HUES64 (cell line): ENCODE results near the gene OGT.
"Not testable (repeated sequence)": the region's sequence is repeated elsewhere in the genome, so short reads cannot be mapped to it uniquely, and the experiment has no call there.

Source experiments
- H3K27ac ChIP-seq: 2 replicates; pipeline ENCODE4 v1.7.0; 2013; ENCODE audit warnings: low read depth, low read length, inconsistent platforms
- H3K27me3 ChIP-seq: 2 replicates; pipeline ENCODE4 v1.6.1; 2013; ENCODE audit warnings: mild to moderate bottlenecking, low read length; ENCODE audit not compliant: insufficient read depth
- H3K36me3 ChIP-seq: 2 replicates; pipeline ENCODE4 v1.6.1; 2013; ENCODE audit warnings: mild to moderate bottlenecking, low read length; ENCODE audit not compliant: insufficient read depth
- H3K4me1 ChIP-seq: 2 replicates; pipeline ENCODE4 v1.6.1; 2013; ENCODE audit warnings: mild to moderate bottlenecking, low read length, moderate library complexity; ENCODE audit not compliant: insufficient read depth
- H3K4me3 ChIP-seq: 2 replicates; pipeline ENCODE4 v1.5.1; 2013; ENCODE audit warnings: mild to moderate bottlenecking, low read length, moderate library complexity
- H3K9ac ChIP-seq: 2 replicates; pipeline ENCODE4 v1.6.1; 2013; ENCODE audit warnings: mild to moderate bottlenecking, low read depth, low read length
- H3K9me3 ChIP-seq: 2 replicates; pipeline ENCODE4 v1.6.1; 2013; ENCODE audit warnings: low read depth, low read length; ENCODE audit not compliant: insufficient read depth
- WGBS: fragments of 150-250, 120-280 bp; methylation state at CpG from one replicate; pipeline ENCODE4 v1.1.7; 2013; ENCODE audit warnings: missing lambda C conversion rate; 5-methylcytosine and 5-hydroxymethylcytosine counted together

The OGT gene

GRCh38 chrX:71559773-71560172 is 26.9 kb downstream of the OGT start:
- peaks cover 98% of the 10 kb centered on the region for H3K36me3 ChIP-seq
- not testable (repeated sequence) for H3K4me1 ChIP-seq, H3K9ac ChIP-seq, H3K27ac ChIP-seq, H3K27me3 ChIP-seq, H3K9me3 ChIP-seq, H3K4me3 ChIP-seq
- 98% methylated on average over 4 of the region's 6 CpGs for WGBS

- H3K4me3 ChIP-seq, result no peak overlapping the region
- H3K27me3 ChIP-seq, result no peaks in the 10 kb centered on the region
- H3K4me1 ChIP-seq, result no peaks in the 10 kb centered on the region
- WGBS, result 100% methylated on average over 1 of the region's 1 CpG
- no peak overlapping the region for H3K9ac ChIP-seq
- peaks cover 93% of the 10 kb centered on the region for H3K36me3 ChIP-seq
- H3K9me3 ChIP-seq, result no peaks in the 10 kb centered on the region
- H3K27ac ChIP-seq, result no peak overlapping the region
Observed at GRCh38 chrX:71563921-71564320, 31.0 kb downstream of the OGT start.

- Histone ChIP-seq H3K9ac (no peak overlapping the region), H3K9me3 (no peaks in the 10 kb centered on the region), H3K36me3 (peaks cover 86% of the 10 kb centered on the region), H3K4me3 (no peak overlapping the region), H3K4me1 (no peaks in the 10 kb centered on the region), H3K27ac (no peak overlapping the region), H3K27me3 (no peaks in the 10 kb centered on the region)
- WGBS, result over 99% methylated on average over 7 of the region's 9 CpGs
Observed at GRCh38 chrX:71565474-71566041, 32.7 kb downstream of the OGT start.

- H3K27ac ChIP-seq, H3K9ac ChIP-seq, H3K9me3 ChIP-seq, H3K27me3 ChIP-seq, H3K4me3 ChIP-seq, H3K4me1 ChIP-seq: not testable (repeated sequence)
- WGBS, result 93% methylated on average over 8 of the region's 8 CpGs
- peaks cover 83% of the 10 kb centered on the region for H3K36me3 ChIP-seq
Observed at GRCh38 chrX:71571390-71571789, 38.5 kb downstream of the OGT start.

GRCh38 chrX:71573590-71573989 is 40.7 kb downstream of the OGT start:
- no peaks in the 10 kb centered on the region for H3K9me3 ChIP-seq
- no peaks in the 10 kb centered on the region for H3K4me1 ChIP-seq
- 91% methylated on average over 2 of the region's 2 CpGs for WGBS
- no peak overlapping the region for H3K9ac ChIP-seq
- no peaks in the 10 kb centered on the region for H3K27me3 ChIP-seq
- H3K36me3 ChIP-seq, result peaks cover 72% of the 10 kb centered on the region
- H3K4me3 ChIP-seq, result no peak overlapping the region
- no peak overlapping the region for H3K27ac ChIP-seq

GRCh38 chrX:71577682-71578081 is 44.8 kb downstream of the OGT start:
- WGBS, result 96% methylated on average over 24 of the region's 24 CpGs

GRCh38 chrX:71578253-71579135 is 45.6 kb downstream of the OGT start, which contains the start of gene GCNA:
TSS of gene GCNA (plus strand) at chrX:71578437. CDS start at chrX:71580822, 2,385 bp downstream.
- Histone ChIP-seq H3K4me1 (no peaks in the 10 kb centered on the region), H3K27ac (no peak within 1 kb of the TSS), H3K27me3 (no peaks in the 10 kb centered on the region), H3K9me3 (no peaks in the 10 kb centered on the region), H3K9ac (no peak within 1 kb of the TSS), H3K4me3 (no peak within 1 kb of the TSS), H3K36me3 (peaks cover 43% of the 10 kb centered on the region)
- 97% methylated on average over 48 of the region's 48 CpGs for WGBS

More at GRCh38 chrX:71577682-71578081, 44.8 kb downstream of the OGT start:
- no peak overlapping the region for H3K9ac ChIP-seq
- H3K9me3 ChIP-seq, result no peaks in the 10 kb centered on the region
- H3K4me1 ChIP-seq, result no peaks in the 10 kb centered on the region
- peaks cover 51% of the 10 kb centered on the region for H3K36me3 ChIP-seq
- H3K27ac ChIP-seq, result no peak overlapping the region
- H3K4me3 ChIP-seq, result no peak overlapping the region
- H3K27me3 ChIP-seq, result no peaks in the 10 kb centered on the region

GRCh38 chrX:71579136-71579989 is 46.5 kb downstream of the OGT start:
- H3K36me3 ChIP-seq, result peaks cover 34% of the 10 kb centered on the region
- H3K27ac ChIP-seq, result no peak overlapping the region
- no peaks in the 10 kb centered on the region for H3K9me3 ChIP-seq
- H3K4me1 ChIP-seq, result no peaks in the 10 kb centered on the region
- WGBS, result 94% methylated on average over 26 of the region's 26 CpGs
- H3K4me3 ChIP-seq, result no peak overlapping the region
- no peak overlapping the region for H3K9ac ChIP-seq
- H3K27me3 ChIP-seq, result no peaks in the 10 kb centered on the region

GRCh38 chrX:71579990-71580380 is 47.1 kb downstream of the OGT start:
- Histone ChIP-seq H3K27me3 (no peaks in the 10 kb centered on the region), H3K4me1 (no peaks in the 10 kb centered on the region), H3K9ac (no peak overlapping the region), H3K9me3 (no peaks in the 10 kb centered on the region), H3K27ac (no peak overlapping the region), H3K36me3 (peaks cover 28% of the 10 kb centered on the region), H3K4me3 (no peak overlapping the region)
- 88% methylated on average over 6 of the region's 7 CpGs for WGBS

- 95% methylated on average over 4 of the region's 5 CpGs for WGBS
Observed at GRCh38 chrX:71581210-71581609, 48.3 kb downstream of the OGT start.

GRCh38 chrX:71586929-71587328 is 54.0 kb downstream of the OGT start:
- no peak overlapping the region for H3K9ac ChIP-seq
- no peak overlapping the region for H3K4me3 ChIP-seq
- H3K4me1 ChIP-seq, result no peaks in the 10 kb centered on the region
- H3K27me3 ChIP-seq, result no peaks in the 10 kb centered on the region
- 87% methylated on average over 2 of the region's 2 CpGs for WGBS
- H3K27ac ChIP-seq, result no peak overlapping the region
- H3K9me3 ChIP-seq, result no peaks in the 10 kb centered on the region
- no peaks in the 10 kb centered on the region for H3K36me3 ChIP-seq

More at GRCh38 chrX:71581210-71581609, 48.3 kb downstream of the OGT start:
- no peaks in the 10 kb centered on the region for H3K27me3 ChIP-seq
- no peak overlapping the region for H3K27ac ChIP-seq
- no peaks in the 10 kb centered on the region for H3K9me3 ChIP-seq
- peaks cover 19% of the 10 kb centered on the region for H3K36me3 ChIP-seq
- no peak overlapping the region for H3K4me3 ChIP-seq
- no peak overlapping the region for H3K9ac ChIP-seq
- no peaks in the 10 kb centered on the region for H3K4me1 ChIP-seq
